Smooth muscle cell (in vitro differentiated cells): ENCODE results near the gene AS3MT. TPM values are rescaled to one million over a fixed set of nuclear protein-coding genes. Genes with fewer than 3 reads are reported as not detected.

Experiments
- DNase-seq: peaks from one replicate; lab custom pipeline; 2025; ENCODE audit not compliant: unreplicated experiment; lab: John Stamatoyannopoulos, UW
- H2AFZ ChIP-seq: fragments of 200-600 bp; sonication (generic); 2 replicates; pipeline ENCODE4 v1.6.0; 2016; ENCODE audit warnings: antibody characterized with exemption, low read depth, mild to moderate bottlenecking
- H3F3A ChIP-seq: fragments of 200-600 bp; sonication (generic); 2 replicates; pipeline ENCODE4 v1.6.0; 2017; ENCODE audit warnings: antibody characterized with exemption, low read depth
- H3K27ac ChIP-seq: fragments of 200-600 bp; sonication (generic); 2 replicates; pipeline ENCODE4 v1.5.1; 2016; ENCODE audit warnings: low read depth, mild to moderate bottlenecking
- H3K27me3 ChIP-seq: fragments of 200-600 bp; sonication (generic); 2 replicates; pipeline ENCODE4 v1.6.1; 2016; ENCODE audit warnings: low read depth, mild to moderate bottlenecking
- H3K36me3 ChIP-seq: fragments of 200-600 bp; sonication (generic); 2 replicates; pipeline ENCODE4 v1.5.1; 2016; ENCODE audit warnings: low read depth
- H3K4me1 ChIP-seq: fragments of 200-600 bp; sonication (generic); 2 replicates; pipeline ENCODE4 v1.5.1; 2016; ENCODE audit warnings: low read depth
- H3K4me2 ChIP-seq: fragments of 200-600 bp; sonication (generic); 2 replicates; pipeline ENCODE4 v1.6.0; 2016; ENCODE audit warnings: mild to moderate bottlenecking
- H3K4me3 ChIP-seq: fragments of 200-600 bp; sonication (generic); 2 replicates; pipeline ENCODE4 v1.5.1; 2016; ENCODE audit warnings: mild to moderate bottlenecking
- H3K79me2 ChIP-seq: fragments of 200-600 bp; sonication (generic); 2 replicates; pipeline ENCODE4 v1.6.0; 2016; ENCODE audit warnings: low read depth, mild to moderate bottlenecking
- H3K9ac ChIP-seq: fragments of 200-600 bp; sonication (generic); 2 replicates; pipeline ENCODE4 v1.6.0; 2016; ENCODE audit warnings: low read depth
- H3K9me3 ChIP-seq: fragments of 200-600 bp; sonication (generic); replicated peaks from 2 replicates; pipeline ENCODE4 v1.5.1; 2016; ENCODE audit warnings: low read depth
- H4K20me1 ChIP-seq: fragments of 200-600 bp; sonication (generic); 2 replicates; pipeline ENCODE4 v1.6.0; 2016; ENCODE audit warnings: low read depth
- WGBS: methylation state at CpG from one replicate; pipeline ENCODE4 v1.1.7; 2016; ENCODE audit warnings: low lambda C conversion rate; 5-methylcytosine and 5-hydroxymethylcytosine counted together
- polyA plus RNA-seq: library from polyadenylated mRNA; unstranded; fragments of >200 nt; fragmentation: Nextera tagmentation; extraction: Ambion mirVana; gene quantifications from 2 replicates; pipeline ENCODE4 v1.2.1, GENCODE V29; 2016
- total RNA-seq: library from RNA; depleted of rRNA; stranded (reverse); fragments of >200 nt; gene quantifications from 2 replicates; pipeline ENCODE4 v1.2.3, GENCODE V29; 2014
- TF ChIP-seq, protein P1 (sequence below): fragments of 200-600 bp; sonication (generic); IDR thresholded peaks from 2 replicates; pipeline ENCODE4 v1.5.1; 2017; ENCODE audit warnings: borderline replicate concordance, mild to moderate bottlenecking, antibody characterized with exemption; ENCODE audit not compliant: insufficient read depth, poor library complexity, severe bottlenecking

The AS3MT gene
- total and polyA plus RNA-seq, 2 experiments from 2014 or later, result 1.7 to 3.7 TPM

DNA sequence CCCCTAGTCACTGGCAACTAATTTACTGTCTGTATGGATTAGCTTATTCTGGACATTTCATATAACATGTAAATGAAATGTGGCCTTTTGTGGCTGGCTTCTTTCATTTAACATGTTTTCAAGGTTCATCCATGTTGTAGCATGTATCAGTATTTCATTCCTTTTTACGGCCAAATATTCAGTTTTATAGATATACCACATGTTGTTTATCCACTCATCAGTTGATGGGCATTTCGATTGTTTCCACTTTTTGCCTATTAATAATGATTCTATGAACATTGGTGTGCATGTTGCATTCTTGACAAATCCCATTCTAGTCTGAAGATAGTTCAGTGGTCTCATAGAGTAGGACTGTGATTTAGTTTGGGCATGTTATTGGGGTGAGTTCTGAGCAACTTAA is 61.5 kb downstream of the AS3MT start:
- no peaks in the 10 kb centered on the region for H3K27me3 ChIP-seq

DNA sequence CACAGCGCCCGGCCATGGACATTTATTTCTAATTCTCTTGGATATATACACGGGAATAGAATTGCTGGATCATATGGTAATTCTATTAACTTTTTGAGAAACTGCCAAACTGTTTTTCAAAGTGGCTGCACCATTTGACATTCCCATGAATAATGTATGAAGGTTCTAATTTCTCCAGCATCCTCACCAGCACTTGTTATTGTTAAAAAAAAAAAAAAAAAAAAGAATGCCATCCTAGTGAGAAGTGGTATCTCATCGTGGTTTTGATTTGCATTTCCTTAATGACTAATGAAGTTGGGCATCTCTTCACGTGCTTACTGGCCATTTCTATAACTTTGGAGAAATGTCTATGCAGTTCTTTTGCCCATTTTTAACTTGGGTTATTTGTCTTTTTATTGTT is 62.4 kb downstream of the AS3MT start:
- Histone ChIP-seq H3K27ac (no peak overlapping the region), H3K4me3 (no peak overlapping the region), H3F3A (no peaks in the 10 kb centered on the region), H2AFZ (no peak overlapping the region), H3K4me1 (no peaks in the 10 kb centered on the region), H3K9ac (no peak overlapping the region), H3K9me3 (no peaks in the 10 kb centered on the region), H3K79me2 (no peaks in the 10 kb centered on the region), H3K36me3 (no peaks in the 10 kb centered on the region), H3K4me2 (no peak overlapping the region), H3K27me3 (no peaks in the 10 kb centered on the region), H4K20me1 (no peaks in the 10 kb centered on the region)
- TF ChIP-seq, protein P1, sequence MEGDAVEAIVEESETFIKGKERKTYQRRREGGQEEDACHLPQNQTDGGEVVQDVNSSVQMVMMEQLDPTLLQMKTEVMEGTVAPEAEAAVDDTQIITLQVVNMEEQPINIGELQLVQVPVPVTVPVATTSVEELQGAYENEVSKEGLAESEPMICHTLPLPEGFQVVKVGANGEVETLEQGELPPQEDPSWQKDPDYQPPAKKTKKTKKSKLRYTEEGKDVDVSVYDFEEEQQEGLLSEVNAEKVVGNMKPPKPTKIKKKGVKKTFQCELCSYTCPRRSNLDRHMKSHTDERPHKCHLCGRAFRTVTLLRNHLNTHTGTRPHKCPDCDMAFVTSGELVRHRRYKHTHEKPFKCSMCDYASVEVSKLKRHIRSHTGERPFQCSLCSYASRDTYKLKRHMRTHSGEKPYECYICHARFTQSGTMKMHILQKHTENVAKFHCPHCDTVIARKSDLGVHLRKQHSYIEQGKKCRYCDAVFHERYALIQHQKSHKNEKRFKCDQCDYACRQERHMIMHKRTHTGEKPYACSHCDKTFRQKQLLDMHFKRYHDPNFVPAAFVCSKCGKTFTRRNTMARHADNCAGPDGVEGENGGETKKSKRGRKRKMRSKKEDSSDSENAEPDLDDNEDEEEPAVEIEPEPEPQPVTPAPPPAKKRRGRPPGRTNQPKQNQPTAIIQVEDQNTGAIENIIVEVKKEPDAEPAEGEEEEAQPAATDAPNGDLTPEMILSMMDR, result no peak
- DNase-seq, result no peak
- WGBS, result 92% methylated on average over 5 of the region's 5 CpGs

More for the DNA sequence above, 61.5 kb downstream of the AS3MT start:
- no peaks in the 10 kb centered on the region for H3K4me1 ChIP-seq
- DNase-seq, result no peak
- no peak overlapping the region for H3K27ac ChIP-seq
- H3K9me3 ChIP-seq, result no peaks in the 10 kb centered on the region
- H3K4me3 ChIP-seq, result no peak overlapping the region
- H3K4me2 ChIP-seq, result no peak overlapping the region
- no peak overlapping the region for H3K9ac ChIP-seq
- H3K36me3 ChIP-seq, result no peaks in the 10 kb centered on the region
- H2AFZ ChIP-seq, result no peak overlapping the region
- H3K79me2 ChIP-seq, result no peaks in the 10 kb centered on the region
- WGBS, result 91% methylated on average over 2 of the region's 2 CpGs
- no peaks in the 10 kb centered on the region for H4K20me1 ChIP-seq
- TF ChIP-seq, protein P1, result no peak
- no peaks in the 10 kb centered on the region for H3F3A ChIP-seq

DNA sequence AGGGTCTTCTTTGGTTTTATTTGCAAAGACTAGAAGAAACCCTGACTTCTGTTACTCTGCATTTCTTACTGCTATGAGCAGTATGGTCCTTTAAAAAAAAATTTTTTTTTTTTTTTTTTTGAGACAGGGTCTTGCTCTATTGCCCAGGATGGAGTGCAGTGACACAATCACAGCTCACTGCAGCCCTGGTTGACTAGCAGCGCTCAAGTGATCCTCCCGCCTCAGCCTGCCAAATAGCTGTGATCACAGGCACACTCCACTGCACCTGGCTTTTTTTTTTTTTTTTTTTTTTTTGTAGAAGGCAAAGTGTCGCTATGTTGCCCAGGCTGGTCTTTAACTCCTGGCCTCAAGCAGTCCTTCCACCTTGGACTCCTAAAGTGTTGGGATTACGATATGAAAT is 66.2 kb downstream of the AS3MT start:
- TF ChIP-seq, protein P1, result no peak
- Histone ChIP-seq H2AFZ (no peak overlapping the region), H3K79me2 (no peaks in the 10 kb centered on the region), H3K36me3 (no peaks in the 10 kb centered on the region), H3K27ac (no peak overlapping the region), H3K27me3 (no peaks in the 10 kb centered on the region), H4K20me1 (no peaks in the 10 kb centered on the region), H3K4me2 (no peak overlapping the region), H3F3A (no peaks in the 10 kb centered on the region), H3K4me3 (no peak overlapping the region), H3K9ac (no peak overlapping the region), H3K4me1 (no peaks in the 10 kb centered on the region), H3K9me3 (no peaks in the 10 kb centered on the region)
- no peak for DNase-seq
- WGBS, result 95% methylated on average over 4 of the region's 4 CpGs

DNA sequence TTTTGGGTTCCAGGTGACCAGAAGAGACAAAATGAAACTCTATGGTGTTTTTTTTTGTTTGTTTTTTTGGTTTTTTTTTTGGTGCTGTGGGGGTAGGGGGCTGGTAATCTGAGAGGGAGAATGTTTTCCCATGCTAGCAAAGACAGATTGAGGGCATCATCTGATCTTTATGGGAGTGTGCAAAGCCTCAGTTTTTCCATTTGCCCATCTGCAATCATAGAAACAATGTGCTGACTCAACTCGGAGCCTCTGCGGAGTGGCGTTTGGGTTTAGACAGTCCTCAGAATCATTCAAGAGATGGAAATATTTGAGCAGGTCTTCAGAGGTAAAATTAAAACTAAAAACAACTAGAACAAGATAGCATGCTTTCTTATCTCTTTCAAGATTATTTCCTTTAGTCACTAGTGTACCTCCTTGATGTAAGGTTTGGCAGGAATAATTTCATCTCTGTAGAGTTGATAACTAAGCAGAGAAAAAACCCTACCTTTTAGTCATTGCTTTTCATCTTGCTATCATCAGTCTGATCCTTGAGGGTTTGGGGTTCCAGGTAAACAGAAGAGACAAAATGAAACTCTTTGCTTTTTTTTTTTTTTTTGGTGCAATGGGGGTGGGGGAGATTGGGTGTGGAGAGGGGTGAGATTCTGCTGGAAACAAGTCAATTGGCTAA is 66.8 kb downstream of the AS3MT start:
- Histone ChIP-seq H3K36me3 (no peaks in the 10 kb centered on the region), H2AFZ (no peak overlapping the region), H3K9ac (no peak overlapping the region)

More for the DNA sequence above, 66.8 kb downstream of the AS3MT start:
- Histone ChIP-seq H3K4me1 (no peaks in the 10 kb centered on the region), H3K4me3 (no peak overlapping the region), H3F3A (no peaks in the 10 kb centered on the region), H3K9me3 (no peaks in the 10 kb centered on the region), H3K27me3 (no peaks in the 10 kb centered on the region), H3K4me2 (no peak overlapping the region), H3K27ac (no peak overlapping the region), H4K20me1 (no peaks in the 10 kb centered on the region), H3K79me2 (no peaks in the 10 kb centered on the region)
- DNase-seq, result no peak
- TF ChIP-seq, protein P1, result no peak
- 52% methylated on average over 3 of the region's 3 CpGs for WGBS
